ENCODE data around the gene ARHGDIA. TPM values are rescaled to one million over a fixed set of nuclear protein-coding genes. Genes with fewer than 3 reads are reported as not detected.

Gene ARHGDIA
- total and polyA plus RNA-seq, 2 of the 8 experiments (the other 6 are each of a cell fraction or from before 2014, with no cell fraction given), result 62.4 to 217 TPM

GRCh38 chr17:81828656-81829055 is 42.5 kb downstream of the ARHGDIA start:
- H2BK20ac ChIP-seq (ENCODE audit: low read length), result no peak overlapping the region
- peaks cover 12% of the 10 kb centered on the region for H3K79me1 ChIP-seq (ENCODE audit: low read depth, low read length)
- peaks cover 2 to 26% of the 10 kb centered on the region in 2 experiments for H4K20me1 ChIP-seq (replicated peaks in 1 of 2; ENCODE audit: control insufficient read depth in 1 of 2, insufficient read depth in 2 of 2, low read length in 2 of 2)
- CTCF ChIA-PET (ENCODE audit: partially characterized antibody), result interaction anchor here (0.6 to 2.0 kb wide), 8 partner anchors 11 to 201 kb away, joined by 3 to 7 read pairs (median 4); no protein-coding TSS in a partner anchor
- no peak overlapping the region for H3K27ac ChIP-seq (ENCODE audit: low read depth, low read length)
- no peak overlapping the region for H3K4ac ChIP-seq (replicated peaks; ENCODE audit: insufficient read length, low read depth, low read length)
- no peak overlapping the region for H3K18ac ChIP-seq (ENCODE audit: extremely low read depth, low read length)
- H3K9me3 ChIP-seq (ENCODE audit: insufficient read depth in 2 of 2, low read depth in 1 of 2, low read length in 1 of 2), result no peaks in the 10 kb centered on the region
- no peak overlapping the region for H3K14ac ChIP-seq (ENCODE audit: insufficient read length)
- no peak for DNase-seq (ENCODE audit: low read depth in 1 of 2, low spot score in 2 of 2)
- H4K5ac ChIP-seq (ENCODE audit: insufficient read length, low read depth, low read length), result no peak overlapping the region
- no peak overlapping the region for H3K4me3 ChIP-seq (ENCODE audit: extremely low read depth in 1 of 4, insufficient read depth in 2 of 4, low read depth in 3 of 4, low read length in 4 of 4)
- no peak overlapping the region for H3K23ac ChIP-seq (ENCODE audit: insufficient read length)
- 0 out of 2 replicates have a peak overlapping the region, but pooled peaks have one; percentile 14 for H4K8ac ChIP-seq (ENCODE audit: extremely low read depth, insufficient read depth, low read length)
- POLR2A ChIA-PET (ENCODE audit: partially characterized antibody), result interaction anchor here (0.5 to 2.0 kb wide), 6 partner anchors 9 to 104 kb away, joined by 3 to 13 read pairs (median 3); no protein-coding TSS in a partner anchor
- H4K91ac ChIP-seq (replicated peaks; ENCODE audit: insufficient read length, low read length), result no peak overlapping the region
- H2BK5ac ChIP-seq (ENCODE audit: low read depth, low read length), result peak overlapping the region; percentile 35; the same call in 1 of the 2 replicates
- peaks cover 0 to 17% (median 11%) of the 10 kb centered on the region in 4 experiments; a peak in 5 of 7 replicates for H3K4me1 ChIP-seq (replicated peaks in 1 of 4; ENCODE audit: control insufficient read depth in 3 of 4, insufficient read depth in 4 of 4, low read length in 3 of 4)
- no peak overlapping the region for H2BK15ac ChIP-seq (ENCODE audit: low read length)
- H3K36me3 ChIP-seq (ENCODE audit: control insufficient read depth in 2 of 4, insufficient read depth in 4 of 4, low read length in 3 of 4), result no peaks in the 10 kb centered on the region; a peak in 1 of 8 replicates
- H2AK5ac ChIP-seq (ENCODE audit: low read depth, low read length), result no peak overlapping the region
- H3K79me2 ChIP-seq (ENCODE audit: control insufficient read depth in 1 of 2, insufficient read depth in 2 of 2, low read length in 2 of 2), result peaks cover 0 to 12% of the 10 kb centered on the region in 2 experiments; a peak in 1 of 4 replicates
- H2AFZ ChIP-seq (ENCODE audit: low read length), result no peak overlapping the region
- H3K4me2 ChIP-seq (ENCODE audit: insufficient read depth in 1 of 2, low read depth in 2 of 2, low read length in 2 of 2), result no peak overlapping the region
- H2BK12ac ChIP-seq (ENCODE audit: low read depth, low read length), result no peak overlapping the region
- H3K23me2 ChIP-seq (ENCODE audit: low read depth, low read length), result peaks cover 6% of the 10 kb centered on the region
- no peak overlapping the region for H3K9ac ChIP-seq (replicated peaks in 1 of 4; ENCODE audit: extremely low read depth in 1 of 4, low read depth in 3 of 4, low read length in 3 of 4)
- WGBS, 2 experiments (ENCODE audit: extremely low coverage in 1 of 2, insufficient coverage in 1 of 2, insufficient read length in 1 of 2, insufficient replicate concordance in 2 of 2, low coverage in 1 of 2, low lambda C conversion rate in 2 of 2, missing lambda C conversion rate in 1 of 2), result 90% methylated on average over 7 of the region's 7 CpGs; no CpG with 5 or more reads in 1 of the 2 experiments
- H3K56ac ChIP-seq (replicated peaks; ENCODE audit: insufficient read length, low read depth, low read length), result no peak overlapping the region
- H2BK120ac ChIP-seq (replicated peaks; ENCODE audit: low read depth, low read length), result no peak overlapping the region
- no peak for FAIRE-seq
- 0 out of 7 replicates have a peak, but pooled peaks cover 0 to 2% (median 0%) of the 10 kb centered on the region in 4 experiments for H3K27me3 ChIP-seq (replicated peaks in 1 of 4; ENCODE audit: control insufficient read depth in 3 of 4, extremely low read depth in 1 of 4, insufficient read depth in 3 of 4, low read length in 3 of 4)
- no peak for TF ChIP-seq YY1 (IDR thresholded peaks at IDR 0.05; ENCODE audit: low read depth, low read length)
